Activated CD8-positive, alpha-beta memory T cell treated with anti-CD3 and anti-CD28 coated beads, Interleukin-2, amount 50 U/mL, for 4 hours (primary cell): ENCODE measurements around the gene NUDT15.
"Not testable (repeated sequence)": the region's sequence is repeated elsewhere in the genome, so short reads cannot be mapped to it uniquely, and the experiment has no call there.

Experiments used
- DNase-seq: peaks from one replicate; pipeline ENCODE4 v3.0.0-alpha.2; 2020

The NUDT15 gene

DNA sequence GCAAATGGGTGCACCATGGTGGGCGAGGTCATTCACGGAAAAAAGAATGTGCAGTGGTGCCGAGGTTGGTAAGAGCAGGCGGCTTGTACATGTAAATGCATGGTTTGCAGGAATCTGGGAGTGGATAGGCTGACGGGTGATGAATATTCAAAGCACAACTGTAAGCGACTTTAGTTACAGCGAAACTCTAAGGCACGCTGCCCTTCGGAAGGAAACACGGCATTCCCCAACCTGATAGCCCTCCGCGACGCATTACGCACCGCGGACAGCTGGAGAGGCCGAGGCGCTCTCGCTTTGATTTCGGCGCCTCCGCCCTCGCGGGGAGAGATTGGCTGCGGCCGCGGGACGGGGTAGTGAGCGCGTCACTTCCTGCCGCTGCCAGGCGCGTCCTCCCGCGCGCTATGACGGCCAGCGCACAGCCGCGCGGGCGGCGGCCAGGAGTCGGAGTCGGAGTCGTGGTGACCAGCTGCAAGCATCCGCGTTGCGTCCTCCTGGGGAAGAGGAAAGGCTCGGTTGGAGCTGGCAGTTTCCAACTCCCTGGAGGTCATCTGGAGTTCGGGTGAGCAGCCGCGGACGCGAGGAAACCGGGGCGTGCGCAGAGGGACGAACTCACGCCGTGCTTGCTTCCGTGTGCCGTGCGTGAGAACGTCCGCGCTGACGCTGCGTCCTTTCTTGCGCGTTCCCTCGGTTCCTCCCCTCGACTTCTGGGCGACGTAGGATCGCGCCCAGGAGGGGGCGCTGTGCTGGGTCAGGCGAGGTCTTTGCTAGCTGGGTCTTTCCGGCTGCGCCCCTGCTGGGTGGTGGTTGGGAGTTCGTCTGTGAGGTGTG is at the start of gene NUDT15:
NUDT15 (plus strand) TSS at position 381 of the 828 bp plus-strand sequence; CDS start at position 402, 21 bp downstream.
- peak; percentile 94 for DNase-seq

DNA sequence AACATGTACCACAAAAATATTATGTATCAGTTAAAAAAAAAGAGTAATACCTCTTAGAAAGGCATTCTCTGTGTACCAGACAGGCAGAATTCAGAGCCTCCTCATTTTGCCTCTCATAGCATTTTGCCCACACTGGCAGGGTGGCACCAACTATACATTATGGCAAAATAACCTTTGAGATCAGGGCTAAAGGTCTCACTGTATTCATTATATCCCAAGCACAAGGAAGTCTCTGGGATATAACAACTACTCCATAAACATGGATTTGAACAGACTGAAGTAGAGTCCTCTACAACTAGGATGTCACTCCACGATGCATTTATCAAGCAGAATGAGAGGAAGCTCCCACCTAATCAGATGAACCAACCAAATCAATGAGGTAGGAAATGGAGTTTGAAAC is 47.1 kb upstream of the NUDT15 start:
- no peak for DNase-seq

DNA sequence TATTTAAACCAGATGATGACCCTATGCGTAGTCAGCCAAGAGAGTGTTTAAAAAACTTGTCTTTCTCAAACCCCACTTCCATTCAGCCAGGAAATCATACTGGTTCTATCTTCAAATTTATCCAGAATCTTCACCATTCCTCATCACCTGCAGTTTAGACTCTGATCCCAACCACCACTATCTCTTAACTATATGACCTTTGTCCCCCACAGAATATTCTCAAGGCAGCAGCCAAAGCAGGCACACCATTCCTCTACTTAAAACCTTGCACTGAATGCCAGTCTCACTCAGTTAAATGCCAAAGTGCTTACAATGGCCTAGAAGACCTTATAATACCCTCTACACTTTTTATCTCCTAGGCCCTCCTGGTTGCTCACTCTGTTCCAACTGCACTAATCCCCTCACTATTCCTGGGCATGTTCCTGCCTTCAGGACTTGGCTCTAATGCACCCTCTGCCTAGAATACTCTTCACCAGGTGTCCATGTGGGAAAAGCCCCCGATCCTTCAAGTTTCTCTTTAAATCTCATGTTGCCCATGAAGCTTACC is 46.5 kb upstream of the NUDT15 start:
- DNase-seq = no peak

DNA sequence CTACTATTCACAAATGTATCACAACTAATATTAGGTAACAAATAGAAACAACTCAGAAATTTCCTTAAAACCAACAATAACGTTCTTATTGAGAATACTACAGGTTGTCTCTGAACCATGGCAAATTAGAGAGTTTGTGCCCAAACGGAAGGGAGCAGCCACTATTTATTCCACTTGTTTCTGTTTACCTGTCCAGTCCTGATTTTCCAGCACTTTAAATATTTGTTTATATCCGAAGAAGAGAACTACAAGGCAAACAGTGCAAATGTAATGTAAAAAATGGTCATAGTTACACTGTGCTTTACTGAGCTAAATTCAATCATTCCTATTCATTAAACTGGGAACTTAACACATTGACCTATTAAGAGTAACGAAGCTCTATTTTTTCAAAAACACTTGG is 45.7 kb upstream of the NUDT15 start:
- no peak for DNase-seq

DNA sequence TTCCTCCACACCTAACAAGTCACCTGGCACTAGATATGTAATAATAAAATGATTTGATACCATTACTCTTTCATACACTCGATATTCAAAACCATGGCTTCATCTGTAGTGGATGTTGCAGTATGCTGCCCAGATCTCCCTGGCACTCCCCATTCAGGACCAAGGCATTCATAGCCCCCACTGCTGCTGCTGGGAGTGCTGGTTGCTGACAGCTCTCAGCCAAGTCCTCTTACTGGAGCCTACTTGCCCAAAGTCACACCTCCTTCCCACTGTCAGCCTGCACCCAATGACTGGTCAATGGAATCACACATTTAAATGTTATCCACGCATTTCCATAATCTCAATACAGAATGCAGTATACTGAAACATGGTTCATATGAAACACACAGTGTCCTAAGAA is 40.1 kb upstream of the NUDT15 start:
- DNase-seq = no peak

DNA sequence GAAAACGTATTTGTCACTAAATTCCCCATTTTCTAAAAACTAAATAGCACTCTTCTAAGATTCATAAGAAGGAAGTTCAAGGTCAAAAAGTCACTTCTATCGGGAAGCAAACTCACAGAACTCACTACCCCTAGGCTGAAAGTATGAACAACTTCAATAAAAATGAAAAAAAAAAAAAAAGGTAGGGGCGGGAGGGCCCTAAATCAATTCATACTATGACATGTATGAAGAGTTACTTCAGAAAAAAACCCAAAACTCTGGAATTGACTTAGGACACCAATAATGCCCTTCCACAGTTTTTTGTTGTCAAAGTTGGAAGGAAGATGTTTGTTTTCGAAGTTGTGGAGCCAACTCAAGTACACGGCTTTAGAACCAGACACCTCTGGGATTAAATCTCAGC is 37.6 kb upstream of the NUDT15 start:
- no peak for DNase-seq

DNA sequence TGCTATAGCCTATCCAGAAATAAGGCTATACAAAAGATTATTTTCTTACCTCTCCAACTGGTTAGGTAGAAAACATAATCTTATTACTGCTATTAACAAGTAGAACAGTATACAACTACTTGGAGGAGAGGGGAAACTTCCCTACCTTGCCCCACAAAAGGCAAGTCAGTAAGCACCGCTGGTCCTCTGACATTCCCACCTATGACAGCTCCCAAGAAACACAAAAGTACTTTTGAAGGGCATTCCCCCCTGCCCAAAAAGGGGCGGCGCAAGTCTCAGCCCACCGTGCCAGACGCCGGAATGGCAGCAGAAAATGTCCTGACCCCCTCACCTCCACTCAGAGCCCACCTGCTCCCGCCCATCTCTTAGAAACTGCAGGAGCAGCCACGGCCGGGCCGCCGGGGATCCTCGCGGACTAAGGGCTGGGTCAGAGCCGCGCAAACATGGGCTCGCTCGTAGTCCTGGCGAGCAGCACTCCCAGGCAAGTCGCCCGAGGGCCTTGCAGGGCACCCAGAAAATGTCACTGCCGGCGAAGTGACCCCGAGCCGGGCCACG is 36.9 kb upstream of the NUDT15 start:
- DNase-seq = no peak

DNA sequence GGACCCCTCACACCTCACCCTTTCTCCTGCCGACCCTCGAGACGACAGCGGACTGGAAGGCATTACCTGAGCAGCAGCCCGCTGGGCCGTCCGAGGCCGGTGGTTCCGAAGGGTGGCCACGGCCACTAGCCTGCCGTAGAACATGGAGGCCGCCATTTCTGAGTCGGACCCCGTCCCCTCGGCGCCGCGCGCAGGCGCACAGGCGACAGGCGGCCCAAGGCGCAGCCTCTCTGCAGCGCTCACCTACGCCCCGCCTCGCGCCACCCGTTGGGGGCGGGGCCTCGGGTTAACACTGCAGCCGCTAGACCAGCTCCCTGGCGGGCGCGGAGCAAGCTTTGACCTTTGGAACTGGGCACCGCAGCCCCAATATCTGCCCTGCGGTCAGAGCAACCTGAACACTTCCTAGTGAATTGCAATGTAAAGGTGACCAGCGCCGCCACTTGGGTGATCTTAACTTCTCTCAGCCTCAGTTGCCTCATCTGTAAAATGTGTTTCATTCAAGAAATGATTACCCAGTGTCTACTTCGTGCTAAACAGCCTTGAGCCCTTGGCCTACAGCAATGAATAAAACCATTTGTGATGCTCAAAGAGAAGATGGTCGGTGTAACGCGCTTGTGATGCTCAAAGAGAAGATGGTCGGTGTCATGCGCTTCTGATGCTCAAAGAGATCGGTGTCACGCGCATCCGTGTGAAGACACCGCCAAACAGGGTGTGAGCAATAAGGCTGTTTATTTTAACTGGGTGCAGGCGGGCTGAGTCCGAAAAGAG is 36.2 kb upstream of the NUDT15 start, which contains the start of gene SUCLA2:
SUCLA2 (minus strand) TSS at position 160 of the 768 bp plus-strand sequence; CDS start at position 156, 4 bp downstream.
- DNase-seq = peak; percentile 92

DNA sequence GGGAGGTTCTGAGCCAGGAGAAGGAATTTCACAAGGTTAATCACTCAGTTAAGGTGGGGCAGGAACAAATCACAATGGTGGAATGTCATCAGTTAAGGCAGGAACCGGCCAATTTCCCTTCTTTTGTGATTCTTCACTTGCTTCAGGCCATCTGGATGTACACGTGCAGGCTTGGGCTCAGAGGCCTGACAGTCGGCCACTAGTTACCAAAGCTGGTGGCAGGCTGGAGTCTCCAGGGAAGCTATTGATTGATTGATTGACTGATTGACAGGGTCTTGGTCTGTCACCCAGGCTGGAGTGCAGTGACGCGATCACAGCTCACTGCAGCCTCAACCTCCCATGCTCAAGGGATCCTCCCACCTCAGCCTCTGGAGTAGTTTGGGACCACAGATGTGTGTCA is 35.5 kb upstream of the NUDT15 start:
- not testable (repeated sequence) for DNase-seq

DNA sequence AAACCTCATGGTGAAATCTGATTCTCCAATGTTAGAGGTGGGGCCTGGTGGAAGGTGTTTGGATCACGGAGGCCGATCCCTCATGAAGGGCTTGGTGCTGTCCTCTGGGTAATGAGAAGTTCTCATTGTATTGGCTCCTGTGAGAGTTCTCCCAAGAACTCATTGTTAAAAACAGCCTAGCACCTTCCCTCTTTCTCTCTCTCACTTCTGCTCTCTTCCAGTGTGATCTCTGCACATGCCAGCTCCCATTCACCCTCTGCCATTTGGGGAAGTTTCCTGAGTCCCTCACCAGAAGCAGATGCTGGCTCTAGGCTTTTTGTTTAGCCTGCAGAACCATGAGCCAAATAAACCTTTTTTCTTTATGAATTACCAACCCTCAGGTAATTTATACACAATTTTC is 33.3 kb upstream of the NUDT15 start:
- no peak for DNase-seq

DNA sequence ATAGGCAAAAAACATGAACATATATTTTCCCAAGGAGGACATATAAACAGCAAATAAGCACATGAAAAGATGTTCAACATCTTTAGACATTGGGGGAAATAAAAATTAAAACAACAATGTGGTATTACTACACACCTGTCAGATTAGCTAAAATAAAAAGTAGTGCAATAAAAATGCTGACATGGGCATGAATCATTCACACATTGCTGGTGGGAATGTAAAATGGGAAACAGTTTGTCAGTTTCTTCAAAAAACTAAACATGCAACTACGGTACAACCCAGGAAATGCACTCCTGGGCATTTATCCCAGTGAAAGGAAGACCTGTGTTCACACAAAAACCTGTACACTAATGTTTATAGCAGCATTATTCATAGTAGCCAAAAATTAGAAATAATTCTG is 31.1 kb upstream of the NUDT15 start:
- DNase-seq = no peak

DNA sequence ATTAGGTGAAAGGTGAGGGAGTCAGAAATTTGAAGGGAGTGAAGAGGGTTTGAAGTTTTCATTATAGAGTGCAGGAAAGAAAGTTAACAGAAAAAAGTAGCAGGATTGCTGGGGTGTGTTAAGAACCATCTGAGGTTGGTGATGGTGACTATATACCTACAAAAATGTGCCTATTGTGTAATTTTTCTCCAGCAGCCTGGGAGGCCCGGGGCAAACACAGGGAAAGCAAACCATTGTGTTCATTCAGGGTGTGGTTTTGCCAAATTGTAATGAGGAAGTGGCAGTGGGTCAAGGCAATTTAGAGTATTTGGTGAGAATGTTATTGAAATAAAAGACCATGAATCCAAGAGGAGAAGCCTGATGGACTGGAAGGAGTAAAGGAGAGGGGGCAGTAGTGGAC is 28.2 kb upstream of the NUDT15 start:
- DNase-seq = no peak

DNA sequence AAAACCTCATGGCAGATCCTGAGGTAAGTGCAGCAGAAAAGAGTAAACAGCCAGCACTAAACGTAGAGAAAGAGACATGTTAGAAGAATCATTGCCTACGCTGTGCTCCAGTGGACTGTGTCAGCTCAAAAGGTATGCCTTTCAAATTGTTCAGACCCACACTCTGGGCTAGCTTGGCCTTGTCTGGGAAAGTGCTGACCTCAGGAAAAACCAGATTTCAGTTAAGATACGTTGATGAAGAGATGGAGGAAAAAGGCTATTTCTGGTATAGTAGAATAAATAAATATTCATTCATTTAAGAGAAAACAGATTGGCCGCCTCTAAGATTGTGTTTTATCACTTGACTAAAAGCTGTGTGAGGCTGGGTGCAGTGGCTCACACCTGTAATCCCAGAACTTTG is 26.8 kb upstream of the NUDT15 start:
- DNase-seq = no peak

DNA sequence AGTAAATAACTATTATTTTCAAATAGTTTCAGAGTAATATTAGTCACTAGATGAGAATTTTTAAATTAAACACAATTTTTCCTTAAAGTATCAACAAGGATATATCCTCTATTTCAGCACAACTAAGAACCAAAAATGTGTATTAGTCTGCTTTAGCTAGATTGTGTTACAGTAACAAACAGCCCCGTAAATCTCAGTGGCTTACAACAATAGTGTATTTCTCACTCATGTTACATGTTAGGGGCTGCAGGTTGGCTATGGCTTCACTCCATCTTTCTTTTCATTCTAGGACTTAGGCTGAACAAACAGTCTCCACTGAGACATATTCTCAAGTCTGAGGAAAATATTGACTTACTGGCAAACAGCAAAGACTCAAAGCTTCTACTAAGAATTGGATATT is 24.9 kb upstream of the NUDT15 start:
- no peak for DNase-seq

DNA sequence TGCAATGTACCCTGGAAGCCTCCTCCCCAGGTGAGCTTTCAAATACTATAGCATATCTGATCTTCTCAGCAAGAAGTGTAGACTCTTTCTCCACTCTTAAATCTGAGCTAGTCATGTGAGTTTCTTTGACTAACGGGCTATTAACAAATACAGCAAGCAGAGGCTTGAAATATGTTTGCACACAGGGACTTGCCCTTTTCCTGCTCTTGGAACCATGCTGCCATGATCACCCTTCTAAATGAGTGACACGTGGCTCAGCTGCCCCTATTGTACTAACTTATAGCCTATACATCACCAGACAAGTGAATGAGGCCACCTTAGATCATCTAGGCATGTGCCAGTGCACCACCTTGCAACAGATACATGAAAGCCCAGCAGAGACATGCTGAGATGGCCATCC is 23.2 kb upstream of the NUDT15 start:
- DNase-seq = no peak

DNA sequence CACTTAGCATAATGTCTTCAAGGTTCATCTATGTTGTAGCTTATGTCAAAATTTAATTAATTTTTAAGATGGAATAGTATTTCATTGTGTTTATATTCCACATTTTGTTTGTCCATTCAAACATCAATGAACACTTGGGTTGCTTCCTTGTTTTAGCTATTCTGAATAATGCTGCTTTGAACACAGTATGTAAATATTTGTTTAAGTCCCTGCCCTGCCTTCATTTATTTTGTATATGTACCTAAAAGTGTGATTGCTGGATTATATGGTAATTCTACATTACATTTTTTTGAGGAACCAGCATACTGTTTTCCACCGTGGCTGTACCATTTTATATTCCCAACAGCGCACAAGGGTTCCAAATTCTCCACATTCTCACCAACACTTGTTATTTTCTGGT is 18.9 kb upstream of the NUDT15 start:
- no peak for DNase-seq

DNA sequence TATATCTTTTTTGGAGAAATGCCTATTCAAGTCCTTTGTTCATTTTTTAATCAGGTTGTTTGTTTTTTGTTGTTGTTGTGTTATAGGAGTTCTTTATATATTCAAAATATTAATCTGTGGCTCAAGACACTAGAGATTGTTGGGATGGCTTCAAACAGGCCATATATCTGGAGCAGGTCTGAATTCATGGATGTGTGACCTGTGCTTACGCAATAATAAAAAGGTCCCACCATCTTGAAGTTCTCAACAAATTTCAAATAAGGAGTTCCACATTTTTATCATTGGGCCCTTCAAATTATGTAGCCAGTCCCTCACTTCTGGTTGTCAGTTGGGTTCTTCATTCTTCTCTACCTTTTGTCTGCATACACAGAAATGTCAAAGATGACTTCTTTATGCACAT is 17.7 kb upstream of the NUDT15 start:
- no peak for DNase-seq

DNA sequence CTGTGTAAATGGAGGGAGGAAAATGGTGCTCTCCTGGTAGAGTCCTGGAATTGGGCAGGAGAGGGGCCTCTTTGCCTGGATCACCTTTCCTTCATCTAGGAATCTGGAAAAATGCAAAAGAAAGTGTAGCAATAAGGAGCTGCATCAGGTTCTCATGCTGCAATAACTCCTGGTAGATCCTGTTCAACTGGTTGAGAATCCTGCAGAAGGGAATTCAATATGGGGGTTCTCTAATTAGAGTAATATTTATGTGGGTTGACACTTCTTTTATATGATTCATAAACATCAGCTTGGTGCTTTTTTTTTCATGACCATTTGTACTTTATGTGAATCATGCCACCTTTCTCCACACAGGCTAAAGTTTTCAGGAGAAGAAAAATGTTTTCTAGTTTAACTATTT is 9.5 kb upstream of the NUDT15 start:
- DNase-seq = no peak

DNA sequence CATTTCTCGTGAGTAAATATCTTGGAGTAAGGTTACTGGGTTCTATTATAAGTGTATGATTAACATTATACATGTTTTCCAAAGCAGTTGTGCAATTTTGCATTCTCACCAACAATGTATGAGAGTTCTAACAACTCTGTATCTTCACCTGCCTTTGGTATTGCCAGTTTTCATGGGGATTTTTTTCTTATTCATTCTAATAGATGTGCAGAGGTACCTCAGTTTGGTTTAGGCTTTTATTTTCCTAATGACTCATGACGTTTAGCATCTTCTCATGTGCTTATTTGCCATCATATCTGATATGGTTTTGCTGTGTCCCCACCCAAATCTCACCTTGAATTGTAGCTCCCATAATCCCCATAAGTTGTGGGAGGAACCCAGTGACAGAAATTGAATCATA is 7.7 kb upstream of the NUDT15 start:
- DNase-seq = no peak

DNA sequence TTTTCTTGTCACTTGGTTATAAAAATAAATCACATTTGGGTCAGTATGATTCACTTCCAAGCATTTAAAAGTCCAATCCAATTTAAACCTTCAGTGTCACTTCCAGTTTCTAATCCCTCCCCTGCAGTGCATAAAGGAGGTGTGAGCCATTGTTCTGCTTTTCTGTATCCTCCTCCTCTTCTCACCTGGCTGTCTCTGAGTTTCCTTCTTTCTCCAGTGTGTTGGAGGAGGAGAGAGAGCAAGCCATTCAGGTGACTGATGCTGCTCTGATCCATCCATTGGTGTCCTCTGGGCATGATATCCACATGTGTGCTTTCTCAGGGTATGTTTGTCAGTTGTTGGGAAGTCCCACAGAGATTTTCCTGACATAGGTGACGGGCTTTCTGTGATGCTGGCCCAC is 1.2 kb downstream of the NUDT15 start:
- no peak for DNase-seq

DNA sequence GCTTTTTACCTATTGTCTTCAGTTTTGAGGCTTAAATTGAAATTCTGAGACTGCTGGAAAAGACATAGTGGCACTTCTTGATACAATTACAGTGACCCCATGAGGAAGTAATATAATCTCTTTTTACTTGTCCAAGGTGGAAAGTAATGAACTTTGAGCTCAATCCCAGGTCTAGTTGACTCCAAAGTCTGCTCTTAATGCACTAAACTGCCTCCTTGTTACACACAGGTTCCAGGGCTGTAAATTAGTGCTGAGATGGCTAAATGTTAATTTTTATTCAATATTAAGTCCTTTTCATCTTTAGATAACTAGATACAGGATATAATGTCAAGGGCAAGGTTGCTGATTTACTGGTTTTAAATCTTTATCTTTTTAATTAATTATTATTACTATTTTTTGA is 2.5 kb downstream of the NUDT15 start:
- DNase-seq = no peak

DNA sequence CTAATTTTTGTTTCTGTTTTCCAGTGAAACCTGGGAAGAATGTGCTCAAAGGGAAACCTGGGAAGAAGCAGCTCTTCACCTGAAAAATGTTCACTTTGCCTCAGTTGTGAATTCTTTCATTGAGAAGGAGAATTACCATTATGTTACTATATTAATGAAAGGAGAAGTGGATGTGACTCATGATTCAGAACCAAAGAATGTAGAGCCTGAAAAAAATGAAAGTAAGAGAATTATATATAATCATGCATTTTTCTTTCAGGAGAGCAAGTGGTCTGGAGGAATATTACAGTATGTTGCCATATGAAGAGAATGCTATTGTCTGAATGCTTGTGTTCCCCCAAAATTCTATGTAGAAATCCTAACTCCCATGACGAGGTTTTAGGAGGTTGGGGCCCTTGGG is 3.4 kb downstream of the NUDT15 start:
- no peak for DNase-seq

DNA sequence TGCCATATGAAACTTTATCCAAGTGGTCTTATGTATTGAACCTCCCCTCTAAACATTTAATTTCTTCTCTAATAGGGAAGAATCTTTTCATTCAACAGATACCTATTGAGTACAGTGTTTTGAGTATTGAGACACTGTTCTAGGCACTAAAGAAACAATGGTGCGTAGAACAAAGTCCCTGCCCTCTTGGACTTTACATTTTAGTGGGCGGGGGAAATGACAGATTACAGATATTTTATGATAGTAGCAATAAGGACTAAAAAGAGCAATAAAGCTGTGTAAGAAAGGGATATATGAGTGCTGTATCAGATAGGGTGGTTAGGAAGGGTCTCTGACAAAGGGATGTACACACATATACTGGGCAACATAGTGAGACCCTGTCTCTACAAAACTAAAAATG is 5.4 kb downstream of the NUDT15 start:
- DNase-seq = no peak
